Activated CD4-positive, alpha-beta T cell treated with anti-CD3 and anti-CD28 coated beads, Interleukin-2, amount 50 U/mL, for 1 hour (primary cell): Measurements from ENCODE around the gene ST7.

ENCODE experiments used
- DNase-seq: peaks from one replicate; pipeline ENCODE4 v3.0.0-alpha.2; 2020

The ST7 gene

DNA sequence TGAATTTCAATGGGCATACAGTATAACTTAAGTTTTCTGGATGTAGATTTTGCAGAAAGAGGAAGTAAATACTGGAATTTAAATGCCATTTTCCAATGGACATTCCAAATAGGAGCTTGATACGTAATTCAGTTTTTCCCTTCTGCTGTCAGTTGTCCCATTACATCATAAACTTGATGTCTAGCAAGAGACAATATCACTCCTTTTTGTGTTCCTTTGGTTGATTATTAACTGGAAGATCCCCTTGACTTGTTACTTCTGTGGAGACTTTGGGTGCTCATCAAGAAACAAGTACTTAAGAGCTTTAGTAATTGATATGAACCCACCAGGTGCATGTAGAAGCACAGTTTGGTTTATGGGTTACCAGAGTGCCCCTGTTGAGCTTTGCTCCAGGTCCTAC lies 116.1 kb downstream of the ST7 start:
- DNase-seq = no peak

DNA sequence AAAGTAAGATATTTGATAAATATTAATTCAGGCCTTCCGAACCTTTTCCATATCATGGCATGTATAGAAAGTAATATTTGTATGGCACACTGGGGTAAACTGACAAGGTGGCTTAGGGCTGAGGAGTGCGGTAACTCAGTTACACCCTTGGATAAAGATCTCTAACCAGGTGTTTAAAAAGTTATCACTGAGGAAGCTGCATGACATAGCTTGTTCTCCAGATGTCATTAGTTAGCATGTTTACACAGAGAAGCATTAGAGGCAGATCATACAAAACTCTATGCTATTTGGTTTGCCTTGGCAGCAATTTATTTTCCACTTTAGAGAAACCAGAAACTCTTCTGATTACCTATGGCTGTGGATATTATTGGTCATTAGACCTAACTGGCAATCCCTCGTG lies 118.2 kb downstream of the ST7 start:
- DNase-seq = no peak

GRCh38 chr7:117072620-117073118 lies 119.4 kb downstream of the ST7 start:
- DNase-seq = no peak

- no peak for DNase-seq
Observed at GRCh38 chr7:117074378-117074777, 121.1 kb downstream of the ST7 start.

- DNase-seq = no peak
Observed at GRCh38 chr7:117075934-117076333, 122.6 kb downstream of the ST7 start.

- no peak for DNase-seq
Observed at GRCh38 chr7:117076426-117076943, 123.2 kb downstream of the ST7 start.

DNA sequence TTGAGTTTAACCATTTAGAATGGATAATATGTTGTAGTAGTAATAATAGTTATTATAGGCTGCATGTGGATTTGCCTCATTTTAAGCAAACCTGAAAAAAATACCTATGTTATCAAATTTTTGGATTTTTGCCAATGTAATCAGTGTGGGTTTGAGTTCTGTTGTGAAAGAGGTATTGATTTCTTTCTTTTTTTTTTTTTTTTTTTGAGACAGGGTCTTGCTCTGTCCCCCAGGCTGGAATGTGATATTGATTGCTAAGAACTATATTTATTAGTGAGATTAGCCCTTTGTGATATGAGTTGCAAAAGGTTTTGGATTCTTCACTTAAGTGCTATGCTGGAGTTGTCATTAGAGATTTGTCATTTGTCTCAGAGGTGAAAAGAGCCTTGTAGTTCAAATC lies 124.4 kb downstream of the ST7 start:
- no peak for DNase-seq

GRCh38 chr7:117082647-117083046 lies 129.3 kb downstream of the ST7 start:
- DNase-seq = no peak

DNA sequence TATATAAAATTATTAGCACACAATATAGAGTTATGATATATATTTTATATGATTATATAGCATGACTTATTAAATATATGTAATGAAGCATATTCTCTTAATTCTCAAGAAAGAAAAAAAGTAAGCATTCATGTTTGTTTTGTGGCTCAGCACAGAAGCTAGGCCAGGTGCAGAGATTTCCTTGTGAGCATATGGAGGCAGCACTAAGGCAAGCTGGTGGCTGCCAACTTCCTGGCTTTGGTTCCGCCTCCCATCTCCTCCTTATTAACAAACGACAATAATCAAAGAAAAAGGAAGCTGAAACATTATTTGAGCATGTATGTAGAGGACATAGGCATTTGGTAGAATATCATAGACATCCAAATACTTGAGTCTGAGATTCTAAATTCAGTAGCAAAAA lies 130.3 kb downstream of the ST7 start:
- DNase-seq = no peak

- DNase-seq = no peak
Observed at GRCh38 chr7:117084286-117084685, 131.0 kb downstream of the ST7 start.

- DNase-seq = no peak
Observed at GRCh38 chr7:117085275-117085674, 132.0 kb downstream of the ST7 start.

- DNase-seq = no peak
Observed at GRCh38 chr7:117085769-117086463, 132.6 kb downstream of the ST7 start.

DNA sequence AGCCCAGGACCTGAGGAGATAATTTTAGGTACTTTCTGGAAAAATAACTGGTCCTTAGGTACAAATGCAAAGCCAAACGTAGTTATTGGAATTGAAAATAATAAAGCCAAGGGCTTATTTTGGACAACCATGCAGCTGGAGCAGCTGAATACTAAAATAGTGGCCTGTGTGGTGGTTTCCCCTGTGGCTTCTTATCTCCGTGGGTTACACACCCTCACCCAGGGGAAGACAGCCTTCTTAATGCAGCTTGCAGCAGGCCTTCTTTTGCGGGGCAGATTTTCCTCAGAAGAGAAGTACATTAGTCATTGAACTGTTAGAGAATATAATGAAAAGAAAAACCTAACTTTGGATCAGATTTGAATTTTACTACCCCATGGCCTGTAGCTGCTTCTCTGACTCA lies 133.5 kb downstream of the ST7 start:
- no peak for DNase-seq

DNA sequence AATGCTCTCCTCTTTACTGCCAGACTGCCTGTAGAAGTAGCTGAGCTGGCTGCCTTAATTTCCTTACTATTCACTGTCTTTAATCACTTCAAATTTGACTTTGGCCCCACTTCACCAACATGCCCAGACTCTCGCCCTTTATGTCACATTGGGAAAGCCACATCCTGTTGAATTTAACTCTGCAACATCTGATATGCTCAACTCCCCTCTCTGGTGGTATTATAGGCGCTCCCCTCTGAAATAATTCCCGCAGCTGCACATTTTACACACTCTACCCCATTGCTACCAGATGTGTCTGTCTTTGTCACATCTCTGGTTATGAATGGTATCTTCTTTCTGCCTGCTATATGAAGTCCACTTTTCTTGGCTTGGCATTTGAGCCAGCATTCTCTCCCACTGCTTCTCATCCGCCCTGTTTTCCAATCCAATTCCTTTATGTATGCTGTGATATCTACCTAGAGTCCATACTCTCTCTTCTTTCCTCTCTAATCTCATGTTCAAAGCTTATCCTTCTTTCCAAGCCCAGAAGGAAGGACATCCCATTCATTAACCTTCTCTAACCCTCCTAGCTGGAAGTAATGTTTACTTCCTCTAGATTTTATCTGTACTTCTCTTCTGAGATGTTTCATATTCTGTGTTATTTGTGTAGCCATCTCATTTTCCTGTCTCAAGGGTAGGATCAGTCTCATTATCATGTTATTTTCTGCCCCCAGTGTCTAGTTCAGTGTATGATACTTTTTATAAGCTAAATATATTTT lies 134.5 kb downstream of the ST7 start:
- DNase-seq = no peak

- DNase-seq = no peak
Observed at GRCh38 chr7:117088623-117089194, 135.4 kb downstream of the ST7 start.

GRCh38 chr7:117090791-117091190 lies 137.5 kb downstream of the ST7 start:
- no peak for DNase-seq

DNA sequence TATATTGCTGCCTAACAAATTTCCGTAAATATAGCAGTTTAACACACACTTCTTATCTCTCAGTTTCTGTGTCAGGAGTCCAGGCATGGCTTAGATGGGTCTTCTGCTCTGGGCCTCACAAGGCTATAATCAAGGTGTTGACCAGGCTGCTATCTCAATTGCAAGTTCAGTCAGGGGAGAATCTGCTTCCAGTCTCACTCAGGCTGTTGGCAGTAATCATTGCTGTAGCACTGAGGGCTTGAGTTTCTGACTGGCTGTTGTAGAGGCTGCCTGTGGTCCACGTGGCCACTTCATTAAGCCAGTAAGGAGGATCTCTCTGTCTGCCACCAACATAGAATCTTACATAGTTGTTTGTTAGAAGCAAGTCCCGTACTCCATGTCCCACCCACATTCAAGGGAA lies 138.4 kb downstream of the ST7 start:
- no peak for DNase-seq

DNA sequence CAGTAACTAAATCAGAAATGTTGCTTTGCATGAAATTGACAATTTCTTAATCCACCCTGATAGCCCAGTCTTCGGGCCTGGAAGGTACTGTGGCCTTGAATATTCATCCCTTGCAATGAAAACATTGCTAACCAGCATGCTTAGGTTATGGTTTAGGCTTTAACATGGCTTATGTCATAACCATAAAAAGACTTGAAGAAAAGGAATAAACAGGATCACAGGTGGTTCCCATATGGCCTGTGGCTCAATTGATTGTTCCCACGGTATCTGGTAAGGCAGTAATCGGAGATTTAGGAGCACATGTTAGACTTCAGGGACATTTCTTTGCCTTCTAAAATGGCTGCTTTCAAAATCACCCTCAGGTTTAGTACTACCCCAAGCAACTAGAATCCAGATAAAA lies 139.5 kb downstream of the ST7 start:
- DNase-seq = no peak

DNA sequence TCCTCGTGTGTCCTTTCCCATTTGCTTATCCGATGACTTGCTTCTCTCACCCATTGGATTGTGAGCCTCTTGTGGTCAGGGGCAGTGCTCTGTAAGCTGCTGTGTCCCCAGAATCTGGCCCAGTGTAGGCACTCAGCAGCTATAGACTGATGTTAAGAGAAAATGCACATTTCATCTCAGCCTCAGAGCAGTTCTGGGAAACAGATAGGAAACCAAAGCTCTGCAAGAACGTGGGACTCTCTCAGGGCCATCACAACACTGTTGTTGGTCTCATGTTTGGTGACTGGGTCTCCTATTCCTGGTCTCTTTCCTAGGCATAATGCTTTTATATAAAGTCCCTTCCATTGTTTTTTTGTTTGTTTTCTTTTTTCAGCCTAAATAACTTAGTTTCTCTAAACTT lies 141.2 kb downstream of the ST7 start:
- DNase-seq = no peak

- no peak for DNase-seq
Observed at GRCh38 chr7:117095055-117095454, 141.8 kb downstream of the ST7 start.

- no peak for DNase-seq
Observed at GRCh38 chr7:117096330-117096729, 143.0 kb downstream of the ST7 start.

GRCh38 chr7:117096942-117097341 lies 143.6 kb downstream of the ST7 start:
- no peak for DNase-seq

GRCh38 chr7:117097860-117098259 lies 144.6 kb downstream of the ST7 start:
- DNase-seq = no peak

- DNase-seq = no peak
Observed at GRCh38 chr7:117098457-117098856, 145.2 kb downstream of the ST7 start.
